Stimulated activated CD4-positive, alpha-beta T cell treated with anti-CD3 and anti-CD28 coated beads, TNF-alpha, amount 100 ng/mL, for 24 hours (primary cell): Measurements from ENCODE around the gene PRKAB1.
"Not testable (repeated sequence)": the region's sequence is repeated elsewhere in the genome, so short reads cannot be mapped to it uniquely, and the experiment has no call there.

Experiments used
- DNase-seq, 3 experiments: peaks; one replicate each; pipeline ENCODE4 v3.0.0-alpha.2; 2020; ENCODE audit warnings: low read depth in 3 of 3

Gene PRKAB1

DNA sequence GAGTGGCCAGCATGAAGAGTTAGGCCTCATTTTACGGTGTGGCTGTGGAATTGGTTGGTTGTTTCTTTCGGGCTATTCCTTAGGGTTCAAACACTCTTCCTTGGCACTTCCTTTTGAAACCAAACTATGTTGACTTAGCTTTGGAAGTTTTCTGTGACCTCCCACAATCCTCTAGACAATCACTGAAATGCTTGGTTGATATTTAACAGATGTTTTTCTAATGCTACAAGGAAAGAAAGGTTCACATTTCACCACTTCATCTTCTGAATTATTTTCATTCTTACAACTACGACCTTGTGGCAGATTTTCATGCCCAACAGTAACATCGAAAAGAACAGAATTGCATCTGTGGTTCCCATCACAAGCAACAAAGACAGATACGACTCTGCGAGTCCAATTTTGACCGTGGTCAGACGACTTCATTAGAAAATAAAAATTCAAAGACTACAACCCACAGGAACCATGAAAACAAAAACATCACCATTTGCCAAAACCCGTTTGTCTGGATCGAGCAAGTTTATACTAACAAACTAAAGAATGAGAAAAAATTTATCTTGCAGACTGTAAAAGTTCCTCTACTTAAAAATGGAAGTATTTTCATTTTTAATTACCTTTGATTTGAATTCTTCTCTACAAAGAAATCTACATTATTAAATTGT, 16.9 kb downstream of the PRKAB1 start:
- no peak for DNase-seq

DNA sequence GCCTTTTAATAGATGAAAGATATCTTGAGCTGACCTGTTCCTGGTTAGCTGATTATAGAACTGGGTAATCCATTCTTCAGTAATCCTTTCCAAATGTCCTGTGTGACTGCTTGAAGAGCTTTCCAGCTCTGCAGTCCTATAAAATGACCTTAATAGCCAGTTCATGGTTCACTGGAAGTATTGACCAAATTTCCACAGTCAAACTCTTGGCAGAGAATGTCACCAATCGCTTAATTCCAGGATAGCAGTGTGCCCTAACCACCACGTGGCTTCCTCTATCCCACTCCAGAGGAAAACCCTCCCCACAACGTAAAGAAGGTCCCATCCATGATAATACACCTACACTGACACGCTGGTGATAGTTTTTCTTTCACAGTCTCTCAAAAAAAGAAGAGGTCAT, 17.4 kb downstream of the PRKAB1 start:
- no peak for DNase-seq

DNA sequence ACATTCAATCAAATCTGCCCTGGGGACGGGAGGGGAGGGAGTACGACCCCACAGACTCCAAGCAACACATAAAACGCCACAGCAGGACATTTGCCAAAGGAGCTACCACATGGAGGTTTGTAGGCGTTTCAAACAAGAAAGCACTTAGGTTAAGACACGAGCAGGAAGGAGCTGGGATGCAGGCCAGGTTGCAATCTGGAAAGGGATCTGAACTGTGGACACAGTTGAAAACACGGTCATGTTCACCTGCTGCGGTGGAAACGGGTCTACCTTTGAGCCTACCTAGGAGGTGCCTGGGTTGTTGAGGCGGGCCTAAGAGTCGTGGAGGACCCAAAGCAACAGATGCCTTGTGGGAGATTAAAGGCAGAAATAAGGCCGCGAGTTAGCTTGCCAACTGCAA, 18.4 kb downstream of the PRKAB1 start:
- DNase-seq = no peak

DNA sequence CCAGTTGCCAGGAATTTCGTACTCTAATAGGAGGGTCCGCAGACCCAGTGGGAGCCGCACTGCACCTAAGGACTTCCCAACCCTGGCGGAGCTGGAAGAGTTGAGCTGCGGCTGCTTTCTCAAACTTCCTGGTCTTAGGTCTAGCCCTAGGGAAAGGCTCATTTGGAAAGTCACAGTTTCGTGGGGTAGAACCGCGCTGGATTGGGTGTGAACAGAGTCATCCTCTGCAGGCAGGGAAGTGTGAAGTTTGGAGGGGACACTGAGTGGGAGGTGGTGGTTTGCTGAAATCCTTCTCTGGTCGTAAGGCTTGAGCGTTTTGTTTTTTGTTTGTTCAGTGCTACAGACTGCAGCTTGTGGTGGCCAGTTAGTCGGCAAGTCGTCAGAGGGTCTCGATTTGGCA, 18.8 kb downstream of the PRKAB1 start:
- DNase-seq = no peak

DNA sequence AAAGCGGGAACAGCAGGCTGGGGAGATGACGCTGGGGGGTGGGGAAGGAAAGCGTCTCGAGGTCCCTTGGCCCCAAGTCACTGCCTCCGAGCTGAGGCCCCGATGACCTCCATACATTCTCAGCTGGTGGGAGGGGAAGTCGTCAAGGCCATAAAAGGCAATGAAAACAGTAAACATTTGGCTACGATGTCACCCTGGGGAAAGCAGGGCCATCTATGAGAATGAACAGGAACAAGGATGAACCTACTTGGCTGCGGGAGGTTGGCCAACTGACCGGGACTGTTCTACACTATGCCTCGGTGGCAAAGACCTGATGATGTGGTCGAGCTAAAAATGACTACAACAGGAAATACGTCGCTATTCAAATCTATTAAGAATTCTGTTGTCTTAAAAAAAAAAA, 19.5 kb downstream of the PRKAB1 start:
- DNase-seq = no peak

DNA sequence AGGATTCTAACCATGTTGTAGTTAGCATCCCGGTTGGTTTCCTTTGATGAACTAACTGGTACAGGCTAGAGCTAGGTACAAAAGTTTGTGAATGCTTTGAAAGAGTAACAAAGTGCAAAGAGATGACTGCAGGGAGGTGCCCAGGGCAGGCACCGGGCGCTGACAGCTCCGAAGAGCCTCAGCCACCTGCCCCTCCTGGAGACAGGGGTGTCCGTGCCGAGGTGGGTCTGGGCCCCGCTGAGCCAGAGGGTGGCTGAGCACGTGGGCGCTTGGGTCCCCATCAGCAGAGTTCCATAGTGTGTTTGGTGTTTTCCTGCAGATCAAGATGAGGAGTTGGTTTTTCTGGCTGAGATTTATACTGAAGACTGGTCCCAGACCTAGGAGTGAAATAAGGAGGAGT, 19.9 kb downstream of the PRKAB1 start:
- DNase-seq = no peak

DNA sequence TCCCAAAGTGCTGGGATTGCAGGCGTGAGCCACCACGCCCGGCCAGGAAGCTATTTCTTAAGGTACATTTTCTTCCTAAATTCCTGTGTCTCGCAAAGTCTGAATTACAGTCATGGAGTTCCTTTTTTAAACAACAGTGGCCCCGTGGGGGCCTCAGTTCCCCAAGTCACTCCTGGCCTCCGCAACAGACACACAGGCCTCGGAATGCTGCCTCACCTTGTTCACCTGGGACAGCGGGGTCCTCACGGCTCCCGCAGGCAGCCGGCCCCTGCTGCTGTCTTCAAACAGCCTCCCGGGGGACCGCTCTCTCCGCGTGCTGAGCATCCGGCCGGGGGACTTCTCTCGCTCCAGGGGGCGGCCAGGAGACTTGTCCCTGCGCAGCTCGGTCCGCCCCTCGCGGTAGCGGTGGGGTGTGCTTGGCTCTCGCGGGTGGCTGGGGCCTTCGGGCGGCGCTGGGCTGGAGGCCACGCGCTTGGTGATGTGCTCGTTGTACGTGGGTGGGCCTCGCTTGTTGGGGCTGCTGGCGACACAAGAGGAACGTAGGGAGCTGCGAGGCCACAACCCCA, 22.1 kb downstream of the PRKAB1 start:
- no peak for DNase-seq

DNA sequence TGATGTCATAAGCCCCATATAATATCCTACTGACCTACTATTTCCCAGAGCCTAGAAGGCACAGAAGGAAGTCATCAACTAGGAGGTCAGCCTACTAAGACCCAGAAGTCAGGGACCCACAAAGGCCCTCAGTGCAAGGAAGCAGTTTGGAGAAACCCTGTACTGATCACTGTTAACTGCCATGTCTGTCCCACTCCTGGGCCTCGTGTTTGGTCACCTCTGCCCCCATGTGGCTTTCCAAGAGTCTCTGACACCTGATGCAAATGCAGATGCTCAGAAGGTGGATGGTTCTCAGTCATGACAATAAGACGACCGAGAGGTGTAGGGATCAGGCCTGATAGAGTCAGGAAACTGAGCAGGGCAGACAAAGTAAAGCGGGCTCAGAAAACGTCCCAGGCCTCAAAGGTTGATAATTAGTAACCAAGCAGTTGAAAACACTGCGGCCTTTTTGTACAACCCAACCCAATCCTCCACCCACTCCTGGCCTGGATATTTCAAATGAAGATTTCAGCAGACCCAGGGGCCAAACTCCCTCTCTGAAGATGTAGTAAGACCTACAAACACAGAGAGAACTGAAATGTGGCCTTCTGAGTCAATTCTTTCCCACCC, 23.4 kb downstream of the PRKAB1 start:
- DNase-seq = no peak

DNA sequence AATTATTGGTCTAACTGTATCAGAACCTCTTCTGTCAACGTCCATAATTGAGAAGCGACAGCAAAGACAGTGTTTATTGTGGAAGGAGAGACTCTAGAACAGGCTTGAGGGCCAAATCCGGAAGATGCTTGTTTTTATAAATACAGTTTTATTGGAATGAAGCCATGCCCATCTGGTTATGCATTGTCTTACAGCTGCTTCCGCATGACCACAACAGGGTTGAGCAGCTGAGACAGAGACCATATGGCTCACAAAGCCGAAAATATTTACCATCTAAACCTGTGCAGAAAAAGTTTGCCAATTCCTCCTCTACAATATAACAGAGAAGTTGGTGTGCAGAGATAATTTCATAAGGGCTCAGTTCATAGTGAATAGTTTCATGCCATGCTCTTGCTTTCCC, 24.5 kb downstream of the PRKAB1 start:
- no peak for DNase-seq

DNA sequence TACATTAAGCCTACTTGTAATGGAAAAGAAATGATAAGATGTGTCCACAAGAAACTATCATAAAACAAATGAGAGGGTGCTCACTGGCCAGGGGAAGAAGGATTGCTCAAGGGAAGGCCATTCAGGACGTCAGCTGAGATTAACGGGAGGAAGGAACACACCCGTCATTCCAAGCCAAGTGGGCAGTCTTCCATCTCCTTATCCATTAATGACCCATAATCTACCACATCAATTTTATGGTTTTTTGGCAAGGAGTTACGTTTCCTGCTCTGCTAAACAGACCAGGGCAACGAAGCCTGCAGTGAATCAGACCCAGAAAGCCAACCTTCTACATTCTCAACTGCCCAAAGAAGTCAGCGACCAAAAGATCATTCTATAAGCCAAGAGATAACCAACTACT, 25.1 kb downstream of the PRKAB1 start:
- DNase-seq = no peak

DNA sequence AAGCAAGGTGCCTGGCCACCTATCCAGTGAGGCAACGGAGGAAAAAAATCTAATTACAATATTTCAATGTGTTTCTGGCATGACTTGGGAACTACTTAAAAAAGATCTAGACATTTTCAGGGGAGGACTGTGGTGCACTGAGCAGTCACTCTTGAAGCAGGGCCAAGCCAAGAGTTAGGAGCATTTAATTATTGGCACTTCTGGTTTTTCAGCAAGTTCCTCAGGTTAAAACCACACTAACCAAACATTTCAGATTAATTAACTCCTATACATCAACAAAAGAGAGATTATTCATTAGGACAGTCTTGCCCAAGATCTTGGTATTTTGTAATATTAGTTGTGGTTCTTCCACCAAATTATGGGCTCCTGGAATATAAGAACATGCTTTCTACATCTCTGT, 25.6 kb downstream of the PRKAB1 start:
- no peak for DNase-seq

DNA sequence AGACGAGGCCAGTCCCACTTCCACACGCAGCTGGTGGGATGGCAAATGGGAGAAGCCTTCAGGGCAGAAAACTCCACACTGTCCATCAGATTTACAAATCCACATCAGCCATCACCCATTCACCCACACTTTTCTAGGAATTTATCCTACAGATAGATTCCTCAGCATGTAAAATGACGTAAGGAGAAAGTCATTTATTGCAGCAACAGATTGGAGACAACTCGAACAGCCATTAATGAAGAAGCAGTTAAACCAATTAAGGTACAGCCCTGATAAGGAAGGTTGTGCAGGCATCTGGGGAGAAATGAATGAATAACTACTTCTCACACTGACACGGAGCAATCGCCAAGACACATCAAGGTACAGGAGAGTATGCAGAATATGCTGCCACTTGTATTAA, 26.2 kb downstream of the PRKAB1 start:
- DNase-seq = no peak

DNA sequence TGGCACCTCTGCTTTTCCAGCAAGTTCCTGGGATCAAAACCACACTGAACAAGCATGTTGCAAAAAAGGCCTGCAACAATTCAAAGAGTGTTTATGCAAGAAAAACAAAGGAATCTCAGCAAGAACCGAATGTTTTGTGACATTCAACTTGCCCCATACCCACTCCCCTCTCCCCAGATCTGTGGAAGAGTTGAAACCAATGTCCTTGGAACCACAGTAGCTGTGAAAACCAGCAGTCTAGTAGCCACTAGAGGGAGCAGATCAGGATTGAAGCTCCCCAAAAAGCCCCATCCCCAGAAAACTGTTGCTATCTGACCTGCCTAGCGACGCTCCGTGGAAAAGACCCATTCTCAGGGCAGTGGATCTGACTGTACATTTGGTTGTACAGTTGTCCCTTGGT, 27.1 kb downstream of the PRKAB1 start:
- no peak for DNase-seq

DNA sequence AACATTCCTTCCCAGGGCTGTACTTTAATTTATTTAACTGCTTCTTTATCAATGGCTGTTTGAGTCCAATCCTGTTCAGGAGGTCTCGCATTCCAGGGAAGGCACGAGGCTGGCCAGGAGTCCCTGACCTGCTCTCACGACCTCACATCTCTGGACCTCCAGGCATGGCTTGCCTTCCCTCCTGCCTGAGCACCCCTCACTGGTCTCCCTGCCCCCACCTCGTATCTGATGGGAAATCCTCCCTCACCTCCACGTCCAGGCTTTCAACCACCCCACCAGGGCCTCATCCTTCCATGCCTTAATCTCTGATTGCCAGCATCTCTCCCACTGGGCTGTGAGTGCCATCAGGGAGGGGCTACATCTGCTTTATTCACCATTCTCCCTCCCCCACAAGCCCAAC, 29.0 kb downstream of the PRKAB1 start:
- DNase-seq = no peak

DNA sequence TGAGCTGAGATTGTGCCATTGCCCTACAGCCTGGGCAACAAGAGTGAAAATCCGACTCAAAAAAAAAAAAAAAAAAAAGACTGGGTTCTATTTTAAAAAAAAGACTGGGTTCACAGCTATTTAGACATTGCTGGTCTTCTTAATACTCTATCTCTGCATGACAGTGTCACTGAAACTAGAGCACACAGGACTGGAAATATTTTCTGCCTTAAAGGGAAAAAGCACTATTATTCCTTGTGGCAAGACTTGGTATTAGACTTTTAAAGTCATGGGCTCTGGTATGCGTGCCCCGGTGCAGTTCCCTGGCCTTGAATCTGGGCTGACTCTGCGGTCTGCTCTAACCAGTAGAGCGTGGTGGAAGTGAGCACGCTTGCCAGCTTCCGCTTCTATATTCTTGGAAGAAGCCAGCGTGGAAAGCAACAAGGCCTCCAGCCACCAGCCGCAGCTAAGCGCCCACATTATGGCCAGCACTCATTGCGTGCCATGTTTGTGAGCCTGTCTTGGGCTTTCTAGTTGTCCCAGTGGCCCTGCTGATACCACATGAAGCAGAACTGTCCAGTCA, 31.3 kb downstream of the PRKAB1 start:
- no peak for DNase-seq

DNA sequence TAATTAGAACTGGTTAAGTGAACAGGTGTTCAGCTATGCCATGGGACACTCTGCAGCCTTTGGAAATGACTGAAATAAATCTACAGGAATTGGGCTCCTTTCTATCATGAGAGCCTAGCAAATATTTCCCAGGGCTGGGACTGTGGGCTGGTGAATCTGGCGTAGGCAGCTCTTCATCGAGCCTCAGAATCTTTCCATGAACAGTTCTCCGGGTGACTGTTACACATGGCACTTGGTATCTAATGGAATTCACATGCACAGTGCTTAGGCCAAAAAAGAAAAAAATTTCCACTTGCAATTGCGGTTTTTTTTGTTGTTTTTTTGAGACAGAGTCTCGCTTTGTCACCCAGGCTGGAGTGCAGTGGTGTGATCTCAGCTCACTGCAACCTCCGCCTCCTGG, 32.1 kb downstream of the PRKAB1 start:
- DNase-seq = no peak

DNA sequence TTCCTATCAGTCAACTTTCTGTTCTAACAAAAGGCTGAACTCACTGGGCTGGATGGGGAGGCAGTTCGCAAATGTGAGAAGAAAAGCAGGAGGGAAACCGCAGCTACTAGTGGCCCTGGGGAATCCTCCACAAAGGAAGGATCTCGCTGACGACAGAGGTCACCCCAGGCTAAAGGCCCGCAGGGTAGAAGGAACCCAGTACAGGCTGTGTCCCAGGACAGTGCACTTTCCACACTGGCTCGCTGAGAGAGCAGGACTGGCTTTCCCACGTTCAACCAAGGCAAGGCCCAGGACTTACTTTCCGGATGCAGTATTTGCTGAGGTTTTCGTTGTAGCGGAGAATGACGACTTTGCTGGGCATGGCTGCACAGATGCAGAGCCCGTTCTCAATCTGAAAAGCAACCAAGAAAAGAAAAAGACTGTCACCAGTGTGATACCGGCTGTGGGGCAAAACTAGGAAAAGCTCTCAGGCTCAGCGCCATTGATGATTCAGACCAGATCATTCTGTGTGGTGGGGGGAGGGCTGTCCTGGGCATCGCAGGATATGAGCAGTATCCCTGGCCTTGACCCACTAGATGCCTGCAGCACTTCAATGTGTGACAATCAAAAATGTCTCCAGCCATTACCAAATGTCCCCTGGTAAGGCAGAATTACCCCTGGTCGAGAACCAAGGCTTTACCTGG, 36.3 kb downstream of the PRKAB1 start:
- DNase-seq = no peak

DNA sequence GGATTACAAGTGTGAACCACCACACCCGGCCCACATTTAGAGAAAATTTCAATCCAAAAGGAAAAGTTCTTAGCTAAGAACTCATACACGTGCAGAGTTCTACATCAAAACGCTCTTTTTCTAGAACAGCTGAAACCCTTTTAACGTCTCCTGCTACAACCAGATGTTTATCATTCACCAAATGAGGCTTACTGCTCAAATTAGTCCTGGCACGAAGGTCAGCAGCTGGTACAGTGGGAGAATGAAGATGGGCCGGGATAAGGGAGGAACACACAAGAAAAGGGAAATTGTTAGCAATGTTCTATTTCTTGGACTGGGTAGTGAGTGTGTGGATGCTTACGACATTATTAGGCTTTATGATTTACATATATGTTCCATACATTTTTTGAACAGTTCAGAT, 37.2 kb downstream of the PRKAB1 start:
- DNase-seq = no peak

DNA sequence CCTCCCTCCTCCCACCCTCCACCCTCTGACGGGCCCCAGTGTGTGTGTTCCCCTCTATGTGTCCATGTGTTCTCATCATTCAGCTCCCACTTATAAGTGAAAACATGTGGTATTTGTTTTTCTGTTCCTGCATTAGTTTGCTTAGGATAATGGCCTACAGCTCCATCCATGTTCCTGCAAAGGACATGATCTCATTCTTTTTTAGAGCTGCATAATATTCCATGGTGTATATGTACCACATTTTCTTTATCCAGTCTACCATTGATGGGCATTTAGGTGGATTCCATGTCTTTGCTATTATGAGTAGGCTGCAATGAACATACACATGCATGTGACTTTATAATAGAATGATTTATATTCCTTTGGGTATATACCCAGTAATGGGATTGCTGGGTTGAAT, 38.5 kb downstream of the PRKAB1 start:
- DNase-seq = not testable (repeated sequence)

DNA sequence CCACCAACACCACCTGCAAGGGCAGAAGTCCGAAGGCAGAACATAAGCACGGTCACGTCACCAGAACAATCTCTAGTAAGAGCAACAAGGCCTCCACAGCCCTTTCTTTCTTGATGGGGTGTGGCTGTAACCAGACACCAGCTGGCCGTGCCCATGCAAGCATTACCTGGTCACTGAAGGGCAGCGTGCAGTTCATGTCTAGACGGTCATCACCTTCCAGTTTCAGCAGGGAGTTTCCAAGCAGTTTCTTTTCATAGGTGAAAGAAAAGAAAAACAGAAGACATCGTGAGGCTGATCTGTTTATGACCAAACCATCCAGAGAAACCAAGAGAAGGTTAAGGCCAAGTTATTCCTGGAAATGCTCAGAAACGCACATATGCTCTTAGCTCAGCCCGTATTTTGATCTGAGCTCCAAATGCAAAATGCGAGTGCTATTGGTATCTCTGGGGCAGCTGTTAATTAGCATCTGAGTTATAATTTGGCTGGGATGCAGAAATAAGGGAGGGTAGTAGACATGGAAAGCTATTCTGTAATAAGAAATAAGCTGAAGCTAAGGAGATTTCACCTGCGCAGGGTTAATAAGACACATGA, 42.5 kb downstream of the PRKAB1 start:
- no peak for DNase-seq

DNA sequence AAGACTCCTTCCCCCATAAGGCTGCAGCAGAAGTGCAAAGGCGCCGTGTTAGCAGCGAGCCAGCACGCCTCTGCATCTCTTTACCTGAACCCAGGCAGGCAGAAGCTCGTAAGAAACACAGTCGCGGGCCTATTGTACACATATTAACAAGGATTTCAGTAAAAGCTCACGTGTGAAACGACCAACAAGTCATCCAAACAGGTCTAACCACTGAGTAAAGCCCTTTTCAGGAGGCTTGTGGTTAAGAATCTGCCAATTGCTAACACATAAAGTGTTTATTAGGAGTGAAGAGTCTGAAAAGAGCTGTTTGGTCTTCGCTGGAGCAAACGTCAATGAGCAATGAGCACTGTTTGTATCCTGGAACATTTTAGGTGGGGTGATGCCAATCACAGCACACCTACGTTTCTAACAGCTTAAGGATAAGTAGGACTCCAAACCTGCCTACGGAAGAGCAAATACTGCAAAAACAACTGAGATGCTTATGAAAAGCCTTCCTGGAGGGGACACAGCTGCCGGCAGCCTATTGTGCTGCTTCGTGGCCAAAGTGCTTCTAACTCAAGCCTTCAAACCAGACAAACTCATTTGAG, 43.1 kb downstream of the PRKAB1 start:
- no peak for DNase-seq

DNA sequence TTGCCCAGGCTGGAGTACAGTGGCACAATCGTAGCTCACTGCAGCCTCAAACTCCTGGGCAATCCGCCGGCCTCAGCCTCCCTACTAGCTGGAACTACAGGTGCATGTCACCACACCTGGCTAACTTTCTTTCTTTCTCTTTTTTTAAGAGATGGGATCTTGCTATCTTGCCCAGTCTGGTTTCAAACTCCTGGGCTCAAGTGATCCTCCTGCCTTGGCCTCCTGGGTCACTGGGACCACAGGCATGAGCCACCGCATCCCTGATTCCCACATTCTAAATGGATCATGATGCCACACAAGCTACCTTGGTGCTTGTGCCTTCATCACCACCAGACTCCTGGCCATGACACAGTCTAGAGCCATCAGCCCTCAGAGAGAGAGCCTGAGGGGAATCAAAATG, 43.8 kb downstream of the PRKAB1 start:
- DNase-seq = no peak
